Lung (tissue), 12 donors: ENCODE measurements around the gene EI24. TPM values are rescaled to one million over a fixed set of nuclear protein-coding genes. Genes with fewer than 3 reads are reported as not detected.
A peak's percentile ranks its signal among the peaks of the same experiment; 100 is the strongest.

ENCODE experiments used
- ATAC-seq: fragments of 200-7000 bp; cut with Tn5 transposase; one replicate; pipeline ENCODE4 v1.9.1; 2020; ENCODE audit warnings: moderate number of reproducible peaks; ENCODE audit not compliant: insufficient read depth, low FRiP score
- DNase-seq, 3 donors: peaks; one replicate each; pipeline ENCODE4 v3.0.0-alpha.2; 2013 to 2017
- H3K27ac ChIP-seq, 2 donors: one replicate each; pipeline ENCODE4 v1.5.1; 2013; ENCODE audit warnings: mild to moderate bottlenecking in 2 of 2, moderate library complexity in 2 of 2, control low read depth in 1 of 2, inconsistent platforms in 1 of 2, low read depth in 1 of 2, low read length in 1 of 2
- H3K27me3 ChIP-seq, 3 donors: one replicate each; pipeline ENCODE4 v1.5.1; 2013; ENCODE audit warnings: low read length in 2 of 3; ENCODE audit not compliant: control insufficient read depth in 3 of 3, insufficient read depth in 3 of 3
- H3K36me3 ChIP-seq, 4 donors: one replicate each; pipeline ENCODE4 v1.5.1; 2013; ENCODE audit warnings: low read length in 4 of 4, mild to moderate bottlenecking in 1 of 4, moderate library complexity in 1 of 4; ENCODE audit not compliant: control insufficient read depth in 4 of 4, insufficient read depth in 4 of 4
- H3K4me1 ChIP-seq, 5 donors: one replicate each; pipeline ENCODE4 v1.5.1; 2013; ENCODE audit warnings: low read length in 5 of 5, mild to moderate bottlenecking in 2 of 5, moderate library complexity in 1 of 5; ENCODE audit not compliant: control insufficient read depth in 5 of 5, insufficient read depth in 5 of 5
- H3K4me3 ChIP-seq: one replicate; pipeline ENCODE4 v1.5.1; 2013; ENCODE audit warnings: mild to moderate bottlenecking, control low read depth, moderate library complexity
- H3K9ac ChIP-seq, 2 donors: one replicate each; pipeline ENCODE4 v1.5.1; 2013; ENCODE audit warnings: low read length in 2 of 2, control low read depth in 1 of 2; ENCODE audit not compliant: insufficient read depth in 1 of 2
- H3K9me3 ChIP-seq, 4 donors: one replicate each; pipeline ENCODE4 v1.5.1; 2013; ENCODE audit warnings: low read length in 3 of 4, mild to moderate bottlenecking in 1 of 4, moderate library complexity in 1 of 4; ENCODE audit not compliant: control insufficient read depth in 4 of 4, insufficient read depth in 3 of 4
- WGBS, 2 donors: extraction: QIAGEN DNeasy Blood & Tissue Kit; methylation state at CpG; one replicate each; pipeline ENCODE4 v1.1.7; 2013; 5-methylcytosine and 5-hydroxymethylcytosine counted together
- polyA plus RNA-seq, 2 donors: library from polyadenylated mRNA; stranded (reverse); fragments of 200-250 nt; gene quantifications; one replicate each; pipeline ENCODE4 v1.2.1, GENCODE V29; 2013
- total RNA-seq, 2 donors: library from RNA; depleted of rRNA in 1 of 2; stranded (reverse); fragments of >200 nt in 1 of 2; gene quantifications; one replicate each; pipeline ENCODE4 v1.2.1, GENCODE V29; 2014 to 2021
- TF ChIP-seq, protein P1 (sequence below): IDR thresholded peaks from 2 replicates; pipeline ENCODE4 v1.5.1; 2012; ENCODE audit warnings: mild to moderate bottlenecking; ENCODE audit errors: control extremely low read depth, extremely low read depth
- donor health status: control.
- donor health status: control.
- donor health status: Bipolar disorder and iron deficiency.
- donor health status: healthy.
- donor health status: DM: yes; HTN: yes; CAD: no.

Gene EI24
- total and polyA plus RNA-seq, 4 donors = 36.7 to 84.8 (median 67.3) TPM

DNA sequence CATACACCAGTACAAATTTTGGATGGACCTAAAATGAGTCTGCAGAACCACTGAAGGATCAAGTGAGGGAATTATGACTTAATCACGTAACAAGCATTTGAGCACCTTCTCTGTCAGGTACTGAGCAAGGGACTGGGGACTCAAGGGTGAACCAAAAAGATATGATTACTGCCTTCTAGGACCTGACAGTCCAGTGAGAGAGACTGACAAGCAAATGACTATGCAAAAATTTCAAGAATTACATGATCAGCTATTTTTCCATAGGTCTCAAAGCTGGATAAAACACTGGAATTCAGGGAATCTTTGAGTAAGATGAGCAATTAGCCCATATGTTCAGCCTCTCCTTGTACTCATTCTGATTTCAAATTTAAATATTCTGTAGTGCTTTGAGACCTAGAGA is 18.2 kb downstream of the EI24 start:
- peaks cover 0 to 5% (median 0%) of the 10 kb centered on the region in 5 donors for H3K4me1 ChIP-seq
- TF ChIP-seq, protein P1, sequence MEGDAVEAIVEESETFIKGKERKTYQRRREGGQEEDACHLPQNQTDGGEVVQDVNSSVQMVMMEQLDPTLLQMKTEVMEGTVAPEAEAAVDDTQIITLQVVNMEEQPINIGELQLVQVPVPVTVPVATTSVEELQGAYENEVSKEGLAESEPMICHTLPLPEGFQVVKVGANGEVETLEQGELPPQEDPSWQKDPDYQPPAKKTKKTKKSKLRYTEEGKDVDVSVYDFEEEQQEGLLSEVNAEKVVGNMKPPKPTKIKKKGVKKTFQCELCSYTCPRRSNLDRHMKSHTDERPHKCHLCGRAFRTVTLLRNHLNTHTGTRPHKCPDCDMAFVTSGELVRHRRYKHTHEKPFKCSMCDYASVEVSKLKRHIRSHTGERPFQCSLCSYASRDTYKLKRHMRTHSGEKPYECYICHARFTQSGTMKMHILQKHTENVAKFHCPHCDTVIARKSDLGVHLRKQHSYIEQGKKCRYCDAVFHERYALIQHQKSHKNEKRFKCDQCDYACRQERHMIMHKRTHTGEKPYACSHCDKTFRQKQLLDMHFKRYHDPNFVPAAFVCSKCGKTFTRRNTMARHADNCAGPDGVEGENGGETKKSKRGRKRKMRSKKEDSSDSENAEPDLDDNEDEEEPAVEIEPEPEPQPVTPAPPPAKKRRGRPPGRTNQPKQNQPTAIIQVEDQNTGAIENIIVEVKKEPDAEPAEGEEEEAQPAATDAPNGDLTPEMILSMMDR = no peak
- no peak for ATAC-seq
- H3K4me3 ChIP-seq = no peak overlapping the region
- no peak for DNase-seq
- H3K36me3 ChIP-seq = peaks cover 2 to 19% (median 10%) of the 10 kb centered on the region in 4 donors
- no peaks in the 10 kb centered on the region for H3K9me3 ChIP-seq
- no peak overlapping the region for H3K27ac ChIP-seq
- no peaks in the 10 kb centered on the region for H3K27me3 ChIP-seq
- H3K9ac ChIP-seq = no peak overlapping the region
- 94 to 100% methylated on average over 1 of the region's 1 CpG for WGBS, 2 donors

DNA sequence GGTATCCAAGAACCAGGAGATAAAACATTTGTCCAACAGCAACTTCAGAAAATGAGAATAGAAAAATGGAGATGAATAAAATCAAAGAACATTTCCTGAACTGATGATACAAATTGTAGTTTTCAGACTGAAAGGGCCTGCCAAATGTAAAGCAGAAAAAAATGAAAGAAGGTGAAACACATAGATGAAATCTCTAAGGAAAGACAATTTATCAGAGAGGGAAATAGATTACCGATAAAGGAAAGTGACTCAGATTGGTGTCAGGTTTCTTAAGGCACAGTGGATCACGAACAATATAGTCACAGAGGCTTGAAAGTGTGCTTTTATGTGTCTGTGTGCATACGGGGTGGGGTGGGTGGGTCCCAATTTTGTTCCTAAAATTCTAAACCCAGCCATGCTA is 19.2 kb downstream of the EI24 start:
- Histone ChIP-seq H3K36me3 (peaks cover 6 to 10% (median 7%) of the 10 kb centered on the region in 4 donors), H3K27me3 (no peaks in the 10 kb centered on the region), H3K9ac (no peak overlapping the region), H3K4me1 (peaks cover 0 to 6% (median 0%) of the 10 kb centered on the region in 5 donors), H3K4me3 (no peak overlapping the region), H3K27ac (no peak overlapping the region), H3K9me3 (no peaks in the 10 kb centered on the region)
- WGBS, 2 donors = 54 to 76% methylated on average over 3 of the region's 3 CpGs
- DNase-seq (no peak), ATAC-seq (no peak)
- TF ChIP-seq, protein P1 = no peak

DNA sequence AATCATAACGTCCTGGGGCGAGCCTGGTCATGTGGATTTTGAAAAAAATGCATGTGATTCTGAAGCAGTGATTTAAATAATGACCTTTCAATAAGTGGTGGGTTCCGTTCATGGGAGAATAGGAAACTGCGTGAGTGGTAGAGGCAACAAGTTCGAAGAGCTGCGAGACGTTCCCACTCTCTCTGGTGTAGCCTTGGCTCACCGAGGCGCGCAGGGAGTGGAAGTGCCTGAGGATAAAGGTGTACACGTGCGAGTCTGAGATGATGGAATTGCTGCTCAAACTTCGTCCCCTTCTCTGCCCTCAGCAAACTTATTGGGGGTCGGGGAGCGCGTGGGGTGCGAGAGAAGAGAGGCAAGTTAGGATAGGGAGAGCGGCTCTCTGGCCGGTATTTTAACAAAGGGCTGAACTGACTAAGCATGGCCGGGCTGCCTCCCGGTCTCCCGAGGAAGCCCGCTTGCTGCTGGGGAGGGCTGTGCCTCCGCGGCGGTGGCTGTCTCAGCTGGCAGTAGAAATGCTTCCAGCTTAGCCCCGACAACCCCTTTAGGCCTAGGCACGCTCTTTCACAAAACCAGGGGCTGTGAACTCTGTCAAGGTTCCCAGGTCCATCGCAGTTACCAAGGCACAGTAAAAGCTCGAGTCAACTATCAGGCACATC is 22.5 kb downstream of the EI24 start:
- no peaks in the 10 kb centered on the region for H3K9me3 ChIP-seq
- H3K4me3 ChIP-seq = peak overlapping the region; percentile 62
- TF ChIP-seq, protein P1 = no peak
- no peaks in the 10 kb centered on the region for H3K27me3 ChIP-seq
- WGBS, 2 donors = 1% methylated on average over 30 of the region's 30 CpGs
- H3K9ac ChIP-seq = peak overlapping the region; percentile 96 to 100
- peaks cover 0 to 4% (median under 1%) of the 10 kb centered on the region in 4 donors for H3K36me3 ChIP-seq
- peaks cover 0 to 13% (median 4%) of the 10 kb centered on the region in 5 donors for H3K4me1 ChIP-seq
- peak overlapping the region; percentile 99 for H3K27ac ChIP-seq
- DNase-seq (peak in 1 of 3 donors; percentile 44), ATAC-seq (peak; percentile 36)
